ENCODE results near the gene SLAMF7. TPM values are rescaled to one million over a fixed set of nuclear protein-coding genes. Genes with fewer than 3 reads are reported as not detected.
"Not testable (repeated sequence)": the region's sequence is repeated elsewhere in the genome, so short reads cannot be mapped to it uniquely, and the experiment has no call there.

The SLAMF7 gene
- total RNA-seq, 3 donors from 2014 or later (not counting 1 experiment from before 2014, with no cell fraction given), result 191 to 301 (median 227) TPM

DNA sequence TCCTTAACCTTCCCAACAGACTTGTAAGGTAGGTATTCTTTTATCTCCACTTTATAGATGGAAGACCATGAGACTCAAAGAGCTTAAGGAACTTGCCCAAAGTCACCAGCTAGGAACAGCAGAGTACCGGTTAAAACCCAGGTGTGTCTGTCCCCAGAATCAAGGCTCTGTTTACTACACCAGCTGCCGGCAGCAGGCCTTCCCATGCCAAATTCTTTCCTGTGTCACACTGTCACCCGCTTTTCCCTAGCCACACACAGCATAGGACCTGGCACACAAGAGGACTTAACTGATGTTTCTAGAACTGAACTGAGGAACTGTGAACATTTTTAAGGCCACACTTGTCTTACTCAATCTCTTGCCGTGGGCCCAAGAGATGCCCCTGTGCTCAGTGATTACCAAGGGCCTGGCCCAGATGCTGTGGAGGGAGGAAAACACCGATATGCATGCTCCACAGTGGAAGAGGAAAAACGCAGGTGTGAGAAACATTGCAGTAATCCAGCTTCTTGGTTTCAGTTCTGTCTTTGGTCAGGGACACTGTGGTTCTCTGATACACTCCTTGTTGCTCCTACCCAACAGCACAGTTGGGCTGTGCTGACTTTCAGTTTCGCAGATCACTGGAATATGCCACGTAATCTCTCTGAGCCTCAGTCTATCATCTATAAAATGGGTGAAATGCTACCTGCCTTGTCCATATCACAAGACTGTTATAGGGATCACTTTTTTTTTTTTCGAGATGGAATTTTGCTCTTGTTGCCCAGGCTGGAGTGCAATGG lies 43.1 kb downstream of the SLAMF7 start:
- Histone ChIP-seq H3K4me3 (ENCODE audit: low read length) (no peak overlapping the region), H3K9me3 (ENCODE audit: control insufficient read depth, insufficient read depth, low read length) (no peaks in the 10 kb centered on the region), H3K4me1 (ENCODE audit: control insufficient read depth, insufficient read depth, low read length) (peaks cover 16% of the 10 kb centered on the region), H3K27ac (ENCODE audit: low read length) (peak overlapping the region; percentile 59), H3K36me3 (ENCODE audit: control insufficient read depth, insufficient read depth, low read length) (no peaks in the 10 kb centered on the region), H3K27me3 (ENCODE audit: control insufficient read depth, insufficient read depth, low read length) (no peaks in the 10 kb centered on the region)
- TF ChIP-seq, protein P1, sequence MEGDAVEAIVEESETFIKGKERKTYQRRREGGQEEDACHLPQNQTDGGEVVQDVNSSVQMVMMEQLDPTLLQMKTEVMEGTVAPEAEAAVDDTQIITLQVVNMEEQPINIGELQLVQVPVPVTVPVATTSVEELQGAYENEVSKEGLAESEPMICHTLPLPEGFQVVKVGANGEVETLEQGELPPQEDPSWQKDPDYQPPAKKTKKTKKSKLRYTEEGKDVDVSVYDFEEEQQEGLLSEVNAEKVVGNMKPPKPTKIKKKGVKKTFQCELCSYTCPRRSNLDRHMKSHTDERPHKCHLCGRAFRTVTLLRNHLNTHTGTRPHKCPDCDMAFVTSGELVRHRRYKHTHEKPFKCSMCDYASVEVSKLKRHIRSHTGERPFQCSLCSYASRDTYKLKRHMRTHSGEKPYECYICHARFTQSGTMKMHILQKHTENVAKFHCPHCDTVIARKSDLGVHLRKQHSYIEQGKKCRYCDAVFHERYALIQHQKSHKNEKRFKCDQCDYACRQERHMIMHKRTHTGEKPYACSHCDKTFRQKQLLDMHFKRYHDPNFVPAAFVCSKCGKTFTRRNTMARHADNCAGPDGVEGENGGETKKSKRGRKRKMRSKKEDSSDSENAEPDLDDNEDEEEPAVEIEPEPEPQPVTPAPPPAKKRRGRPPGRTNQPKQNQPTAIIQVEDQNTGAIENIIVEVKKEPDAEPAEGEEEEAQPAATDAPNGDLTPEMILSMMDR (IDR thresholded peaks at IDR 0.05), result no peak
- Mint-ChIP-seq H3K4me3 (no peak overlapping the region), H3K27ac (no peak overlapping the region), H3K9me3 (no peaks in the 10 kb centered on the region), H3K36me3 (no peaks in the 10 kb centered on the region), H3K4me1 (peaks cover 0 to 5% of the 10 kb centered on the region in 2 donors), H3K27me3 (ENCODE audit: low read depth in 2 of 2) (no peaks in the 10 kb centered on the region)
- intact Hi-C loops (cut with micrococcal nuclease), result no loop called here
- WGBS (ENCODE audit: insufficient coverage), result 59% methylated on average over 9 of the region's 9 CpGs
- DNase-seq (peak in 1 of 2 donors; percentile 54), ATAC-seq (peak; percentile 21 to 67 (median 44))

DNA sequence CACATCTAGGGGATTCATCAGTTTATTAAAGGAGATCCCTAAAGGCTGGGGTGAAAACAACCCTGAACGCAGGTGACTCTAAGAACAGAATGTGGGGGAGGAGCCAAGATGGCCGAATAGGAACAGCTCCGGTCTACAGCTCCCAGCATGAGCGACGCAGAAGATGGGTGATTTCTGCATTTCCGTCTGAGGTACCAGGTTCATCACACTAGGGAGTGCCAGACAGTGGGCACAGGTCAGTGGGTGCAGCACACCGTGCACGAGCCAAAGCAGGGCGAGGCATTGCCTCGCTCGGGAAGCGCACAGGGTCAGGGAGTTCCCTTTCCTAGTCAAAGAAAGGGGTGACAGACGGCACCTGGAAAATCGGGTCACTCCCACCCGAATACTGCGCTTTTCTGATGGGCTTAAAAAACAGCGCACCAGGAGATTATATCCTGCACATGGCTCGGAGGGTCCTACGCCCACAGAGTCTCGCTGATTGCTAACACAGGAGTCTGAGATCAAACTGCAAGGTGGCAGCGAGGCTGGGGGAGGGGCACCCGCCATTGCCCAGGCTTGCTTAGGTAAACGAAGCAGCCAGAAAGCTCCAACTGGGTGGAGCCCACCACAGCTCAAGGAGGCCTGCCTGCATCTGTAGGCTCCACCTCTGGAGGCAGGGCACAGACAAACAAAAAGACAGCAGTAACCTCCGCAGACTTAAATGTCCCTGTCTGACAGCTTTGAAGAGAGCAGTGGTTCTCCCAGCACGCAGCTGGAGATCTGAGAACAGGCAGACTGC lies 44.1 kb downstream of the SLAMF7 start:
- H3K4me3 Mint-ChIP-seq, H3K9me3 Mint-ChIP-seq: not testable (repeated sequence)
- 92% methylated on average over 17 of the region's 25 CpGs for WGBS (ENCODE audit: insufficient coverage)

GRCh38 chr1:160789051-160789701 lies 50.1 kb downstream of the SLAMF7 start:
- Mint-ChIP-seq H3K4me3 (no peak overlapping the region), H3K36me3 (no peaks in the 10 kb centered on the region), H3K27ac (no peak overlapping the region), H3K27me3 (ENCODE audit: low read depth in 2 of 2) (no peaks in the 10 kb centered on the region), H3K4me1 (peaks cover 0 to 3% of the 10 kb centered on the region in 2 donors), H3K9me3 (no peaks in the 10 kb centered on the region)
- H3K36me3 ChIP-seq (ENCODE audit: control insufficient read depth, insufficient read depth, low read length), result no peaks in the 10 kb centered on the region
- peak in 1 of 3 donors; percentile 24 for ATAC-seq
- no peaks in the 10 kb centered on the region for H3K27me3 ChIP-seq (ENCODE audit: control insufficient read depth, insufficient read depth, low read length)
- TF ChIP-seq, protein P1 (IDR thresholded peaks at IDR 0.05), result no peak
- no peak for DNase-seq
- H3K4me1 ChIP-seq (ENCODE audit: control insufficient read depth, insufficient read depth, low read length), result peaks cover 9% of the 10 kb centered on the region
- 86% methylated on average over 10 of the region's 11 CpGs for WGBS (ENCODE audit: insufficient coverage)
- peak overlapping the region; percentile 96 for H3K27ac ChIP-seq (ENCODE audit: low read length)
- no peaks in the 10 kb centered on the region for H3K9me3 ChIP-seq (ENCODE audit: control insufficient read depth, insufficient read depth, low read length)
- no peak overlapping the region for H3K4me3 ChIP-seq (ENCODE audit: low read length)
- intact Hi-C loops (cut with micrococcal nuclease), result no loop called here

More for the DNA sequence above, 44.1 kb downstream of the SLAMF7 start:
- peaks cover 16% of the 10 kb centered on the region for H3K4me1 ChIP-seq (ENCODE audit: control insufficient read depth, insufficient read depth, low read length)
- H3K36me3 Mint-ChIP-seq; H3K9me3 ChIP-seq (ENCODE audit: control insufficient read depth, insufficient read depth, low read length); H3K4me1 Mint-ChIP-seq; H3K4me3 ChIP-seq (ENCODE audit: low read length); ATAC-seq; H3K27ac Mint-ChIP-seq; DNase-seq; H3K27me3 Mint-ChIP-seq (ENCODE audit: low read depth in 2 of 2); H3K27ac ChIP-seq (ENCODE audit: low read length); H3K27me3 ChIP-seq (ENCODE audit: control insufficient read depth, insufficient read depth, low read length); intact Hi-C loops (cut with micrococcal nuclease); H3K36me3 ChIP-seq (ENCODE audit: control insufficient read depth, insufficient read depth, low read length): not testable (repeated sequence)

Data from natural killer cell (primary cell).